ENCODE data around the gene MYBPC1.

MYBPC1 gene

DNA sequence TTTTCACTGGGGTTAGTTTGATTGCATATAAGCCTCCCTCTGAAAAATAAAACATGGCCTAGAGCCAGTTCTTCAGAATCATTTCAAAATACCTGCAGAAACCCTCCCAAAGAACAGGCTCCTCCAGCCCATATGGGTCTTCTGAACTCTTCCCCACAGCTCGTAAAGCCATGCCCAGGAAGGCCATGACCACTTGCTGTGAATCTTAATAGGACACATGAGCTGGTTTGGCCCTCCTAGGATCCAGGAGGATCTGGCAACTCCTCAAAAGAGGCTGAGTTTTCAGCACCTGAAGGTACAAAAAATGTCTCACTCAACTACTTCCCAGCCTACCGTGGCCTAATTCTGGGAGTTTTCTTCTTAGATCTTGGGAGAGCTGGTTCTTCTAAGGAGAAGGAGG is 2.4 kb downstream of the MYBPC1 start:
- H3K4me3 ChIP-seq (ENCODE audit: low read depth, low read length): no peak overlapping the region

DNA sequence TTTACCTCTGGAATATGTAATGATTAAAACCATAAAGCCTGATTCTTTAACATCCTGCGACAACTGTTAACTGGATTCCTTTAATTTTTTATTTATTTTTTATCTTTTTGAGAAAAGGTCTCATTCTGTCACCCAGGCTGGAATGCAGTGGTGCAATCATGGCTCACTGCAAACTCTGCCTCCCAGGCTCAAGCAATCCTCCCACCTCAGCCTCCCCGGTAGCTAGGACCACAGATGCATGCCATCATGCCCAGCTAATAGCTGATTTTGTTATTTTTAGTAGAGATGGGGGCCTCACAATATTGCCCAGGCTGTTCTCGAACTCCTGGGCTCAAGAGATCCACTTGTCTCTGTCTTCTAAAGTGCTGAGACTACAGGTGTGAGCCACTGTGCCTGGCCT is 3.7 kb downstream of the MYBPC1 start:
- TF ChIP-seq CTCF (IDR thresholded peaks at IDR 0.05): no peak

More for the DNA sequence above, 2.4 kb downstream of the MYBPC1 start:
- Histone ChIP-seq H2AFZ (no peak overlapping the region), H3K36me3 (ENCODE audit: control insufficient read depth, insufficient read depth, low read length) (no peaks in the 10 kb centered on the region), H3K27me3 (ENCODE audit: control insufficient read depth, insufficient read depth, low read length) (no peaks in the 10 kb centered on the region), H3K9ac (no peak overlapping the region), H3K4me2 (ENCODE audit: low read length) (no peak overlapping the region), H3K9me3 (ENCODE audit: control insufficient read depth, low read length) (no peaks in the 10 kb centered on the region), H3K79me2 (no peaks in the 10 kb centered on the region), H3K4me1 (no peaks in the 10 kb centered on the region), H3K27ac (no peak overlapping the region)
- TF ChIP-seq CTCF (IDR thresholded peaks at IDR 0.05): no peak

DNA sequence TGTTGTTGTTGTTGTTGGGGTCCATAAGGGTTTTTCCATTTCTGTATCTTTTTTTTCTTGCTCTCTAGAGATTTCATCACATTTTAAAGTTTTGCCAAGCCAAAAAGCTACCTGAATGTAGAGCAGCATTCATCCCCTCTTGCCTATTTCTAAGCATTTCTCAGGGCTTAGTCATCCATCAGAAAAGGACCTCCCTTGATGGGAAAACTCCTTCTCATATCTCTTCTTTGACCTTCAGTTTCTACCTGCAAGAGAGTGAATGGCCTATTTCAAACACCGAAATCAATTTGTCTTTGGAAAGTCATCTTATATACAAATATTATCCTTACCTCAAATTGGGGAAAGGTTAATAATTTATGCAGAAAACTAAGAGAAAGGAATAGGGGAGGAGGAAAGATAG is 4.5 kb downstream of the MYBPC1 start:
- Histone ChIP-seq H3K4me2 (ENCODE audit: low read length) (no peak overlapping the region), H3K9ac (no peak overlapping the region), H3K79me2 (no peaks in the 10 kb centered on the region), H3K4me1 (no peaks in the 10 kb centered on the region), H3K9me3 (ENCODE audit: control insufficient read depth, low read length) (no peaks in the 10 kb centered on the region), H3K27me3 (ENCODE audit: control insufficient read depth, insufficient read depth, low read length) (no peaks in the 10 kb centered on the region), H2AFZ (no peak overlapping the region), H3K27ac (no peak overlapping the region), H3K36me3 (ENCODE audit: control insufficient read depth, insufficient read depth, low read length) (no peaks in the 10 kb centered on the region), H3K4me3 (ENCODE audit: low read depth, low read length) (no peak overlapping the region)
- no peak for TF ChIP-seq CTCF (IDR thresholded peaks at IDR 0.05)

More for the DNA sequence above, 3.7 kb downstream of the MYBPC1 start:
- no peak overlapping the region for H2AFZ ChIP-seq
- H3K27ac ChIP-seq: no peak overlapping the region
- H3K4me1 ChIP-seq: no peaks in the 10 kb centered on the region
- H3K9me3 ChIP-seq (ENCODE audit: control insufficient read depth, low read length): no peaks in the 10 kb centered on the region
- H3K27me3 ChIP-seq (ENCODE audit: control insufficient read depth, insufficient read depth, low read length): no peaks in the 10 kb centered on the region
- H3K4me2 ChIP-seq (ENCODE audit: low read length): no peak overlapping the region
- no peak overlapping the region for H3K9ac ChIP-seq
- no peak overlapping the region for H3K4me3 ChIP-seq (ENCODE audit: low read depth, low read length)
- no peaks in the 10 kb centered on the region for H3K36me3 ChIP-seq (ENCODE audit: control insufficient read depth, insufficient read depth, low read length)
- H3K79me2 ChIP-seq: no peaks in the 10 kb centered on the region

DNA sequence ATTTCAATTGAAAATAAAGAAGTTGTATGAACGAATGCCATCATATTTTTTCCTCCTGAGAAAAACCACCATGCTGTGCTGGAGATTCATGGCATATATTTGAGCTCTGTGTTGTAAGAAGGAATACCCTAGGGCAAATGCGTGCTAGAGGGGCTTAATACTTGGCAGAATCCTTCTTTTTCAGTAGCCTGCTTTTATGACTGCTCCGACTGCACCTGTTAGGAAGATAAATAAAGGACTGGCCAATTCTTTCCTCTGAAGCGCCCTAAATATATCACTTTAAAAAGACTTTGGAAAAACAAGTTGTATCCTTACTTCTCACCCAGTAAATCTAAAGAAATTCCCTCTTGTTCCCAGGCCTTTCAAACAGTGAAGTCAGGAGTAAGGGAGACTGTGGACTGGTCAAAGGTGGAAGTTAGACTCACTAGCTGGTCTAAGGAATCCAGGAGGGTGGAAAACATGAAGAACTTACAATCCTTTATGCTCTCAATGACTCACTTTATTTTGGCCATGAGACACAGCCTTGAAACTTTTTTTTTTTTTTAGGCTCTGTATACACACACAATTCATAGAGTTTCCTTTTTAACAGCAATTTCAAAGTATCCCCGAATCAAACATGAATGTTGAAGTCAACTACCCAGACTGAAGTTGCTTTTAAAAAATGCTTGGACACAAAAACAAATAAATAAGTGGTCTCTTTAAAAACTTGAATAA is 5.2 kb downstream of the MYBPC1 start:
- Histone ChIP-seq H3K9me3 (ENCODE audit: control insufficient read depth, low read length) (no peaks in the 10 kb centered on the region), H3K27ac (no peak overlapping the region), H3K27me3 (ENCODE audit: control insufficient read depth, insufficient read depth, low read length) (no peaks in the 10 kb centered on the region), H3K4me3 (ENCODE audit: low read depth, low read length) (no peak overlapping the region), H3K79me2 (no peaks in the 10 kb centered on the region), H3K9ac (no peak overlapping the region), H3K4me1 (no peaks in the 10 kb centered on the region), H2AFZ (no peak overlapping the region), H3K4me2 (ENCODE audit: low read length) (no peak overlapping the region), H3K36me3 (ENCODE audit: control insufficient read depth, insufficient read depth, low read length) (no peaks in the 10 kb centered on the region)
- no peak for TF ChIP-seq CTCF (IDR thresholded peaks at IDR 0.05)

GRCh38 chr12:101604132-101604531 is 9.4 kb downstream of the MYBPC1 start:
- Histone ChIP-seq H3K27me3 (ENCODE audit: control insufficient read depth, insufficient read depth, low read length) (no peaks in the 10 kb centered on the region), H3K9me3 (ENCODE audit: control insufficient read depth, low read length) (no peaks in the 10 kb centered on the region), H2AFZ (no peak overlapping the region), H3K4me3 (ENCODE audit: low read depth, low read length) (no peak overlapping the region), H3K36me3 (ENCODE audit: control insufficient read depth, insufficient read depth, low read length) (no peaks in the 10 kb centered on the region), H3K27ac (no peak overlapping the region), H3K9ac (no peak overlapping the region), H3K4me2 (ENCODE audit: low read length) (no peak overlapping the region), H3K79me2 (no peaks in the 10 kb centered on the region), H3K4me1 (no peaks in the 10 kb centered on the region)
- TF ChIP-seq CTCF (IDR thresholded peaks at IDR 0.05): no peak
